Activated CD4-positive, alpha-beta T cell treated with anti-CD3 and anti-CD28 coated beads, Interleukin-2, amount 50 U/mL, for 48 hours (primary cell): ENCODE measurements around the gene ZNF679.
"Not testable (repeated sequence)": the region's sequence is repeated elsewhere in the genome, so short reads cannot be mapped to it uniquely, and the experiment has no call there.

ENCODE experiments used
- DNase-seq, 2 experiments: peaks; one replicate each; pipeline ENCODE4 v3.0.0-alpha.2; 2020

Gene ZNF679

GRCh38 chr7:64312826-64313225, 84.6 kb downstream of the ZNF679 start:
- DNase-seq = peak in 1 of 2 experiments; percentile 18

DNA sequence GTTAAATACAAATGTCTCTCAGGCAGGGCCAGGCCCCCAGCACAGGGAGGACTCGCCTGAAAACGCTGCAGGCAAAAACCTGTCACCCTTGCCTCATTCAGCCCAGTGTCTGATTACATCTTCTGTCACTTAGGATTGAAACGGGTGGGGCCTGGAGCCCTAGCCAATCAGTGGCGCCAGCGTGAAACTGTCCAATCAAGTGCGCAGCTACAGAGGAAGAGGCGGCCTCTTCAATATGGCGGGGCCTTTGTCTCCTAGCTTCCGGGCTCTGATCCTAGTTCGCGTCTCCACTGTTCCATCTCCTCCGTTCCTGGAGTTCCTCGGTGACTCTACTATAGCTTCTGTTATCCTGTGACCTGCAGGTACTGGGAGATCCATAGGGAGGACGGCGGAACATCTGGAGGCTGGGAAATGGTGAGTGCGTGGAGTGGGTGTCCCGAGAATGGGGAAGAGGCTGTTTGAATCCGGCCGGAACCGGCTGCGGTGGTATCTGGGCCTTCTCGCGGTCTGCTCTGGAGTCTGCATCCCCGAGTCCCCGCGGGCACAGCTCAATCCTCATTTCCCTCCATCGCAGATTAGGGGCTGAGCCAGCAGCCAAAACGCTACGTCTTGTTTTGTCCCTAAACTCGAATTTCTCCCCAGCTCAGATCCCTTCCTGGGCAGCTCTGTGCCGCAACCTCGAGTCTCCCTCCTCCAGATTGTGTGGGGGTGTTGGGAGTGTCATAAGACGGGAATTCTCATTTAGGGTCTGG, 85.6 kb downstream of the ZNF679 start, which contains the start of gene ZNF736:
TSS of gene ZNF736 (plus strand) at position 222 of the 752 bp plus-strand sequence. CDS start at position 412, 190 bp downstream.
- DNase-seq = peak; percentile 82 to 86

DNA sequence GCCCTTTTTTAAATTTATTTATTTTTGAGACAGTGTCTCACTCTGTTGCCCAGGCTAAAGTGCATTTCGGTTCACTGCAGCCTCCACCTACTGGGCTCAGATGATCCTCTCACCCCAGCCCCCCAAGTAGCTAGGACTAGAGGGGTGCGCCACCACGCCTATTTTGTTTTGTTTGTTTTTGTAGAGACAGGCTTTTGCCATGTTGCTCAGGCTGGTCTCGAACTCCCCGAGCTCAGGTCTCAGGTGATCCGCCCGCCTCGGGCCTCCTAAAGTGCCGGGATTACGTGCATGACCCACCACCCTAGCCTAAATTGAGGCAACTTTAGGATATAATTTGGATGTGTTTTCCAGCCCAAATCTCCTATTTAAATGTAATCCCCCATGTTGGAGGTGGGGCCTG, 86.3 kb downstream of the ZNF679 start:
- DNase-seq = no peak

GRCh38 chr7:64316031-64316742, 87.9 kb downstream of the ZNF679 start:
- DNase-seq = not testable (repeated sequence)
